Myocyte (in vitro differentiated cells): ENCODE results near the gene SLC25A1. TPM values are rescaled to one million over a fixed set of nuclear protein-coding genes. Genes with fewer than 3 reads are reported as not detected.
"Not testable (repeated sequence)": the region's sequence is repeated elsewhere in the genome, so short reads cannot be mapped to it uniquely, and the experiment has no call there.

Source experiments
- DNase-seq: peaks from one replicate; pipeline ENCODE4 v3.0.0-alpha.2; 2012; ENCODE audit warnings: low read depth
- total RNA-seq: library from RNA; depleted of rRNA; stranded (reverse); fragments of >200 nt; gene quantifications from 2 replicates; pipeline ENCODE4 v1.2.3, GENCODE V29; 2014

Gene SLC25A1
- total RNA-seq, 1 donor from 2014 or later, result 36.2 TPM

DNA sequence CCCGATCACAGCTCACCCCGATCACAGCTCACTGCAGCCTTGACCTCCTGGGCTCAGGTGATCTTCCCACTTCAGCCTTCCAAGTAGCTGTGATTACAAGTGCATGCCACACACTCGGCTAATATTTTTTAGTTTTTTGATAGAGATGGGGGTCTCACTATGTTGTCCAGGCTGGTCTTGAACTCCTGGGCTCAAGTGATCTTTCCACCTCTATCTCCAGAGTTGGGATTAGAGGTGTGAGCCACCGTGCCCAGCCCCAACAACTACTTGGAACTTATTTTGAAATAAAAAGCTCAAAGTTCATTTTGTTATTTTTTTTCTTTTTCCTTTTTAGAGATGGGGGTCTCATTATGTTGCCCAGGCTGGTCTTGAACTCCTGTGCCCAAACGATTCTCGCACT lies 27.8 kb upstream of the SLC25A1 start:
- no peak for DNase-seq

DNA sequence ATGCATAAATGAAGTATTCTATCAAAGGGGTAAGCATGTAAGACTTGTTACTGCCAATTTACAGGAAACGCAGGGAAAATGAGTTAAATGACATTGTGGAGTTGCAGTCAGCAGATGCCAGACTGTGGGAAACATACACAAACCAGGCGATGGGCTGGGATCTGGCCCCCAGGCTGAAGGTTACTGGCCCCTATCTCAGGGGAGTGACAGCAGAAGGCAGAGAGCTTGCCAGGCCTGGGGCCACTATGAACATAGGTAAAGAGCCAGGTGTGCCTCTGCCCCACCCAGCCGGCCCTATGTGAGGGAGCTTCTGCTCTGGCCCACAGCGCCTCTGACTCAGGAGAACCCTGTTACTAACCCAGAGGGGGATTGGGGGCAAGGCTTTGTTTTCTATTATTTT lies 26.1 kb upstream of the SLC25A1 start:
- DNase-seq, result no peak

DNA sequence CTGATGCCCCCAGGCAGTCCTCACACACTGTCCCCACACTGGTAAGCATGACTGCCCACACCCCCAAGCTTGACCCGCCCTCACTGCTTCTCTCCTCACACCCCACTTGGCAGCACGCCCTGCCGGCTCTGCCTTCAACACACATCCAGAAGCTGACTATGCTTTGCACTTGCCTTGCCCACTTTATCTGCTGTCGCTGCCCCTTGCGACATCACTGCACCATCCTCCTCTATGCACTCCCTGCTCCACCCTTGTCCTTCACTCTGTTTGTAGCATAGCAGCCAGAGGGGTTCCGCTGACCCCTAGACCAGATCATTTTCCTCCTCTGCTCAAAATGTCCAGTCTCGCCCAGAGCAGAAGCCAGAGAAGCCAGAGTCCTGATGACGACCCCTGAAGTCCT lies 25.3 kb upstream of the SLC25A1 start:
- DNase-seq, result no peak

GRCh38 chr22:19202799-19203186 lies 24.3 kb upstream of the SLC25A1 start:
- DNase-seq, result not testable (repeated sequence)

GRCh38 chr22:19201869-19202798 lies 23.6 kb upstream of the SLC25A1 start:
- no peak for DNase-seq

- no peak for DNase-seq
These were observed 22.8 kb upstream of the SLC25A1 start for GRCh38 chr22:19201130-19201868.

- no peak for DNase-seq
These were observed 20.9 kb upstream of the SLC25A1 start for GRCh38 chr22:19199479-19199878.

DNA sequence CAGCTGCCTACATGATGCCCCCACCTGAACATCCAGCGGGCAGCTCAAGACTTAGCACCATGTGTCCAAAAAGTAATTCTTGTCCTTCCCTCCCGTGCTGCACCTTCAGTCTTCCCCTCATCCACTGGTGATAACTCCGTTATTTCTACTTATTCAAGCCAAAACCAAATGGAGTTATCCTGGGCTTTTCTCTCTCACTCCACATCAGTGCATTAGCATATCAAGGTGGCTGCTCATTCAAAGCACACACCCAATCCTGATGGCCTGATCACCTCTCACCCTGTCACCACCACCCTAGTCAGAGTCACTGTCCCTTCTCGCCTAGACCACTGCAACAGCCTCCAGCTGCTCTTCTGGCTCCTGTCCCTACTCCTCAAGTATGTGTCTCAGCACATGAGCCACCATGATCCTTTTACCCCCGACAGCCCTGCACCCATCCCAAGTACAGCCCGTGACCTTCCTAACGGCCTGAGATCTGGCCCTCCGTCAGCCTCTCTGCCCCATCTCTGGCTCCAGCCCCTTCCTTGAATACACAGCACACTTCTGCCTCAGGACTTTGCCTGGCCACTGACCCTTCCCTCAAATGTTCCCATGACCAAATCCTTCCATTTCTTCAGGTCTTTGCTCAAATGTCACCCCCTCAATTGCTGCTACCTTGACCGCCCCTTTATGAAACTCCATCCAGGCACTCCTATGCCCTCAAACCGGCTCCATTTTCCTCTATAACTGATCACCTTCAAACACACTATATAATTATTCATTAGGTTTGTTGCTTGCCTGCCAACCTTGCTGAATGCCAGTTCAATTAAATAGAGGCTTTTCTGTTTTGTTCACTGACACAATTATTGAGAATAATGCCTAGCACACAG lies 19.7 kb upstream of the SLC25A1 start:
- peak; percentile 39 for DNase-seq

DNA sequence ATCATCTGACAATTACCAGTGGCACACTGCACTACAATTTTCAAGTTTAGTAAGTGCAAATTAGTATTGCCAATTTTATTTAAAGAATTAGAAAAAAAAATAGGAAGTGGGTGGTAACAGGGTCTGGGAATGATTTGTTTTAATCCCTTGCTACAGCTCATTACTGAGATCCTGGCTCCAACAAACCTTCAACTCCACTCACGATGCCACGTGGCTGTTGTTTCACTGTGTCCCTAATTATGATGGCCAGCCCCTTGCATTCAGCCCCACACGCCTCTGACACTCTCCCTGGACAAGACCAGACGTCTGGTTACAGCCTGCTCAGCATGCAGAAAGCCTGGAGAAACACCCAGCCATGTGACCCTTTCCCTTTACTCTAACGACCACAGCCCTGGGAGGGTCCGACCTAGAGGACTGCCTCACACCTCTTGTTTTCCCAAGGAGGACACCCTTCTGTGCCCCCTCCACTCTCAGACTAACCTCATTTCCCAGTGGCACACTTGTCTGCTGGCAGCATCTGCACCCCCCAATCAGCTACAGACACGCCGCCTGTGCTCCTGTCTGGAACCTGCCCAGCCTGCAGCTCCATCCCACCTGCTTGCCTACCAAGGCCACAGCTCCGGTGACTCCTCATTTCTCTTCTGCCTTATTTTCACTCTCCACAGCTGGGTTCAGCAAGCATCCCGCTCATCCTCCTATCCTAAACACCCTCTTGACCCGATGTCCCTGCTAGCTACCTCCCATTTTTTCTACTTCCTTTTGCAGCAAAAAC lies 18.5 kb upstream of the SLC25A1 start:
- DNase-seq, result no peak

GRCh38 chr22:19195796-19196731 lies 17.5 kb upstream of the SLC25A1 start:
- DNase-seq, result no peak

DNA sequence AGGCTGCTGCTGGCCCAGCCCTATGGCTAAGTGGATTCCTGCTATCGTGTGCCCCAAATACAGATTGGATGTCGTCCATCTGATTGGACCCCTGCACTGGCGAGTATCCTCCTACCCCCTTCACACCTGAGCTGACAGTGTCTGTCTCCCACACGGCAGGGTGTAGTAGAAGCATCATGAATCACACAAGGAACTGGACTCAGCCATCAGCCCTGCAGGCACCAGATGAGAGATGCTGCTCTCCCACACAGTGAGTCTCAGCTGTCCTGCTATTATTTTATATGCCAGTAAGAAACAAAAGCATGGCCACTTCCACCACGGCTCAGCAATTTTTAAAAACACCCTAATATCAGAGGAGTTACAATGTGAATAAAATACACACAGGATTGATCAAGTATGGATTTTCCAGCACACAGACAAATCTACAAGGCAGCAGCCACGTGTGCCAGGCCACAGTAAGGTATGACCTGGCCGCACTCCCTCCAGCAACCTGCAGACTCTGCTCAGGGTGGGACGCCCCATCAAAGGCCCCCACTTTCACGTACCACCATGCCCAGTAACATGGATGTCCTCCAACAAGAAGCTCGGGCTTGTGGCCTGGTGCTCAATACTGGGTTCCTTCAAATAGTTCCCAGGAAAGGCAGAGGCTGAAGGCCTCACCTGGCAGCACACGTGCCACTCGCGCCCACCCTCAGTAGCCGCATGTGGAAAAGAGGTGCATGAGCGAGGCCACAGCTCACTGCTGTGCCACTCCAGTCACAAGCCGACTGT lies 16.4 kb upstream of the SLC25A1 start:
- no peak for DNase-seq

- no peak for DNase-seq
These were observed 15.3 kb upstream of the SLC25A1 start for GRCh38 chr22:19193879-19194278.

- DNase-seq, result no peak
These were observed 9.4 kb upstream of the SLC25A1 start for GRCh38 chr22:19187716-19188563.

GRCh38 chr22:19184276-19184997 lies 5.9 kb upstream of the SLC25A1 start:
- DNase-seq, result no peak

DNA sequence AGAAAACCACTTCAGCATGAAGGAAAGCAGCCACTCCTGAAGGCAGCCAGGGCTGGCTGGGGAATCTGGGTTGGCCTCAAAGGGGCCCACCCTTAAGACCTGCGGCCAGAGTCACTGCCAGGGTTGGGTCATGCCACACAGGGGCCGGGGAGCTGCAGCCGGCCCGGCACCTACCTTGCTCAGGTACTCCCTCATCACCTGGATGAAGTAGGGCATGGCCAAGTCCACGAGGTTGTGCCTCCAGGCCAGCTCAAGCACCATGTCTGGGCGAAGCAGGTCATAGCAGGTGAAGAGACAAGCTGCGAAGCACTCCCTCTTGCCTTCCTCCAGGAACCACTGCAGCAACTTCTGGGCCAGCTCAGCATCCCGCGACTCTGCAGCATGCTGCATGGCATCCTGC lies 4.7 kb upstream of the SLC25A1 start:
- DNase-seq, result no peak

GRCh38 chr22:19182472-19183157 lies 4.1 kb upstream of the SLC25A1 start:
- no peak for DNase-seq
